Lower leg skin (tissue), 3 donors: ENCODE data around the gene NEDD4L.

ENCODE experiments used
- CTCF ChIP-seq, 3 donors: fragments of 450-650 bp; IDR thresholded peaks; one replicate each; pipeline ENCODE4 v1.5.1; 2016; ENCODE audit warnings: antibody characterized with exemption in 3 of 3, mild to moderate bottlenecking in 3 of 3, moderate library complexity in 2 of 3
- POLR2A ChIP-seq, 2 donors: fragments of 450-650 bp; IDR thresholded peaks; one replicate each; pipeline ENCODE4 v1.6.1; 2016 to 2017; ENCODE audit warnings: antibody characterized with exemption in 2 of 2, mild to moderate bottlenecking in 1 of 2, moderate library complexity in 1 of 2

- no peak for TF ChIP-seq POLR2A (IDR thresholded peaks at IDR 0.05)
- TF ChIP-seq CTCF (IDR thresholded peaks at IDR 0.05): no peak
These were observed 133.1 kb downstream of the NEDD4L start for GRCh38 chr18:58177004-58177717.
